ENCODE results near the gene ACSS3. TPM values are rescaled to one million over a fixed set of nuclear protein-coding genes. Genes with fewer than 3 reads are reported as not detected.

Gene ACSS3
- total and polyA plus RNA-seq, 2 donors (not counting 3 experiments of a cell fraction or from before 2014, with no cell fraction given): 0.12 to 0.86 TPM

DNA sequence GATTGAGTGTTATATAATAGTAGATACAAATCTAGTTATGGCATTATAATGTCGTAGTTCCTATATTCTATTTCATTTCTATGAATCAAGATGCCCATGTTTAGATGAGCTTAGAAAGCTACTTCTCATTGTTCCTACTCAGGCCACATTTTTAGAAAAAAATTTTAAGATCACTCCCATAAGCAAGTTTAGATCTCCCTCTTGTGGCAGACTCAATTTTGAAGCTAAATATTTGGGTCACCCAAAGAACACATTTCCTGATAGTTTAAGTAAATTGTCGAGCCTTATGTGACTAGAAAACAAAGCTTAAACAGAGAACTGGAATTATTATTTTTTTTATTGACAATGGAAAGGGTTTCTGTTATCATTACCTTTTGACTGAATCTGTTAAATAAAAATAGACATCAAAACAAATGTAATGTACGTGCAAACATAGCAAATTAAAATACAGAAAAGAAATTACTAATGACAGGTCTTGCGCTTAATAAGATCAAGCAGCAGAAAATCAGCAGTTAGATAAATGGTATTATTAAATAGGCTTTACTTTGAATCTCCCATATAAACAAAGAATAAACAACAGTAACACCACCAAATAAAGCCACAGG, 180.2 kb downstream of the ACSS3 start:
- ChIA-PET POLR2A (no interaction called here), CTCF (interaction anchor here (0.5 to 5.2 kb wide), 93 partner anchors 9 to 1857 kb away, joined by 3 to 123 read pairs (median 4); partner anchors contain the start of gene LIN7A)
- Histone ChIP-seq H3K36me3 (ENCODE audit: control insufficient read depth in 2 of 2, extremely low read depth in 1 of 2, insufficient read depth in 2 of 2, low read length in 2 of 2) (no peaks in the 10 kb centered on the region), H2AFZ (ENCODE audit: low read depth, low read length) (no peak overlapping the region), H3K4me1 (ENCODE audit: control insufficient read depth, extremely low read depth, insufficient read depth, low read length) (peaks cover 2% of the 10 kb centered on the region), H4K20me1 (replicated peaks; ENCODE audit: control insufficient read depth, extremely low read depth, insufficient read depth, low read length) (no peaks in the 10 kb centered on the region), H3K9me1 (replicated peaks; ENCODE audit: control insufficient read depth, extremely low read depth, insufficient read depth, low read length) (no peaks in the 10 kb centered on the region), H3K27ac (ENCODE audit: insufficient read depth, low read depth, low read length) (no peak overlapping the region), H3K4me3 (replicated peaks in 1 of 3; ENCODE audit: insufficient read depth in 1 of 3, low read depth in 1 of 3, low read length in 3 of 3) (no peak overlapping the region), H3K79me2 (ENCODE audit: control insufficient read depth, insufficient read depth, low read length) (no peaks in the 10 kb centered on the region), H3K4me2 (ENCODE audit: insufficient read depth, low read length) (no peak overlapping the region), H3K9me3 (replicated peaks; ENCODE audit: control insufficient read depth, insufficient read depth, low read length) (no peaks in the 10 kb centered on the region), H3K9ac (replicated peaks; ENCODE audit: extremely low read depth, insufficient read depth, low read length) (no peak overlapping the region), H3K27me3 (ENCODE audit: control insufficient read depth in 2 of 2, insufficient read depth in 2 of 2, low read length in 2 of 2) (peaks cover 0 to 3% of the 10 kb centered on the region in 2 experiments)
- intact Hi-C loops (cut with micrococcal nuclease) (loop anchor here (1.0 to 5.0 kb wide), 8 partner anchors 131 to 1849 kb away; partner anchors contain the start of gene LIN7A), dilution Hi-C loops (cut with MboI; ENCODE audit: extremely low pct_ligation_motif_present, low sequenced_read_pairs) (no loop called here)
- no peak for FAIRE-seq
- TF ChIP-seq, protein P1, sequence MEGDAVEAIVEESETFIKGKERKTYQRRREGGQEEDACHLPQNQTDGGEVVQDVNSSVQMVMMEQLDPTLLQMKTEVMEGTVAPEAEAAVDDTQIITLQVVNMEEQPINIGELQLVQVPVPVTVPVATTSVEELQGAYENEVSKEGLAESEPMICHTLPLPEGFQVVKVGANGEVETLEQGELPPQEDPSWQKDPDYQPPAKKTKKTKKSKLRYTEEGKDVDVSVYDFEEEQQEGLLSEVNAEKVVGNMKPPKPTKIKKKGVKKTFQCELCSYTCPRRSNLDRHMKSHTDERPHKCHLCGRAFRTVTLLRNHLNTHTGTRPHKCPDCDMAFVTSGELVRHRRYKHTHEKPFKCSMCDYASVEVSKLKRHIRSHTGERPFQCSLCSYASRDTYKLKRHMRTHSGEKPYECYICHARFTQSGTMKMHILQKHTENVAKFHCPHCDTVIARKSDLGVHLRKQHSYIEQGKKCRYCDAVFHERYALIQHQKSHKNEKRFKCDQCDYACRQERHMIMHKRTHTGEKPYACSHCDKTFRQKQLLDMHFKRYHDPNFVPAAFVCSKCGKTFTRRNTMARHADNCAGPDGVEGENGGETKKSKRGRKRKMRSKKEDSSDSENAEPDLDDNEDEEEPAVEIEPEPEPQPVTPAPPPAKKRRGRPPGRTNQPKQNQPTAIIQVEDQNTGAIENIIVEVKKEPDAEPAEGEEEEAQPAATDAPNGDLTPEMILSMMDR (IDR thresholded peaks at IDR 0.05; ENCODE audit: extremely low read depth in 1 of 2, insufficient read depth in 1 of 2, low read depth in 1 of 2, low read length in 2 of 2): peak; percentile 13 to 40
- TF ChIP-seq EZH2 (IDR thresholded peaks at IDR 0.05; ENCODE audit: borderline replicate concordance, low read depth, low read length, severe bottlenecking): no peak
- no TSS peak for BruUV-seq (replicated peaks)
- peak; percentile 66 for DNase-seq (ENCODE audit: low read depth, low spot score)

DNA sequence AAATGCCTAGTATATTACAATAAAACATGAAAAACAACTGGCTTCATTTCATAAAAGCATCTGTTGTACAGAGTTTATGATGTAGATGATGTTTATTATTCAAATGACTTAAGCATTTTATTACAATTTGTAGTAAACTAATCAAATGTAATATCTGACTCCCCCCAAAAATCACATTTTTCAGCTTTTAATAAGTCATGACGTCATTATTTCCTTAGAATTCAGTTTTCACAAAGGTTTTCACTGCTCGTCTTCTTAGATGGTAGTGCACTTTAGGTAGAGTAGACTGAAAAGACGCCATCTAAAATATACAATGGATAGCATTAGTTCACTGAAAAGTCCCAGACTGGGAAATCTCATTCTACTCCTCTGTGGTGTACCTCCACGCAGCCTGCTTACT, 181.5 kb downstream of the ACSS3 start:
- Histone ChIP-seq H3K36me3 (ENCODE audit: control insufficient read depth in 2 of 2, extremely low read depth in 1 of 2, insufficient read depth in 2 of 2, low read length in 2 of 2) (no peaks in the 10 kb centered on the region), H3K4me3 (replicated peaks in 1 of 3; ENCODE audit: insufficient read depth in 1 of 3, low read depth in 1 of 3, low read length in 3 of 3) (no peak overlapping the region), H3K27ac (ENCODE audit: insufficient read depth, low read depth, low read length) (no peak overlapping the region), H3K9me1 (replicated peaks; ENCODE audit: control insufficient read depth, extremely low read depth, insufficient read depth, low read length) (no peaks in the 10 kb centered on the region), H3K27me3 (ENCODE audit: control insufficient read depth in 2 of 2, insufficient read depth in 2 of 2, low read length in 2 of 2) (peaks cover 0 to 4% of the 10 kb centered on the region in 2 experiments), H3K9me3 (replicated peaks; ENCODE audit: control insufficient read depth, insufficient read depth, low read length) (no peaks in the 10 kb centered on the region), H4K20me1 (replicated peaks; ENCODE audit: control insufficient read depth, extremely low read depth, insufficient read depth, low read length) (no peaks in the 10 kb centered on the region), H3K4me2 (ENCODE audit: insufficient read depth, low read length) (no peak overlapping the region), H3K4me1 (ENCODE audit: control insufficient read depth, extremely low read depth, insufficient read depth, low read length) (peaks cover 2% of the 10 kb centered on the region), H2AFZ (ENCODE audit: low read depth, low read length) (no peak overlapping the region), H3K79me2 (ENCODE audit: control insufficient read depth, insufficient read depth, low read length) (no peaks in the 10 kb centered on the region), H3K9ac (replicated peaks; ENCODE audit: extremely low read depth, insufficient read depth, low read length) (no peak overlapping the region)
- no TSS peak for BruUV-seq (replicated peaks)
- CTCF ChIA-PET: interaction anchor here (2.0 to 5.2 kb wide), 4 partner anchors 15 to 1064 kb away, joined by 17 to 123 read pairs (median 44); no protein-coding TSS in a partner anchor
- intact Hi-C loops (cut with micrococcal nuclease): loop anchor here (2.0 to 5.0 kb wide), 5 partner anchors 132 to 1851 kb away; partner anchors contain the start of gene LIN7A
- DNase-seq (ENCODE audit: low read depth, low spot score): no peak
- TF ChIP-seq POLR2A (IDR thresholded peaks at IDR 0.05; ENCODE audit: low read depth, low read length) (no peak), GATA2 (IDR thresholded peaks at IDR 0.05; ENCODE audit: insufficient read depth, insufficient read length, low read depth, low read length) (no peak), JUN (IDR thresholded peaks at IDR 0.05; ENCODE audit: borderline replicate concordance, insufficient read depth, insufficient read length, low read depth) (no peak), MYC (IDR thresholded peaks at IDR 0.05; ENCODE audit: low read depth, low read length) (no peak), POLR2AphosphoS5 (IDR thresholded peaks at IDR 0.05; ENCODE audit: insufficient read depth, low read depth, low read length) (no peak), EZH2 (IDR thresholded peaks at IDR 0.05; ENCODE audit: borderline replicate concordance, low read depth, low read length, severe bottlenecking) (no peak), FOS (IDR thresholded peaks at IDR 0.05; ENCODE audit: borderline replicate concordance, insufficient read depth, low read length) (no peak)
- TF ChIP-seq, protein P1 (IDR thresholded peaks at IDR 0.05; ENCODE audit: extremely low read depth in 1 of 2, insufficient read depth in 1 of 2, low read depth in 1 of 2, low read length in 2 of 2): no peak
- TF ChIP-seq, protein P2, sequence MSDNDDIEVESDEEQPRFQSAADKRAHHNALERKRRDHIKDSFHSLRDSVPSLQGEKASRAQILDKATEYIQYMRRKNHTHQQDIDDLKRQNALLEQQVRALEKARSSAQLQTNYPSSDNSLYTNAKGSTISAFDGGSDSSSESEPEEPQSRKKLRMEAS (IDR thresholded peaks at IDR 0.05; ENCODE audit: insufficient read depth, insufficient read length): no peak
- dilution Hi-C loops (cut with MboI; ENCODE audit: extremely low pct_ligation_motif_present, low sequenced_read_pairs): no loop called here
- FAIRE-seq: no peak
- POLR2A ChIA-PET: no interaction called here

All from endothelial cell of umbilical vein (primary cell).